ENCODE data around the gene ZNF665. TPM values are rescaled to one million over a fixed set of nuclear protein-coding genes. Genes with fewer than 3 reads are reported as not detected.
"Not testable (repeated sequence)": the region's sequence is repeated elsewhere in the genome, so short reads cannot be mapped to it uniquely, and the experiment has no call there.

ZNF665 gene
- not detected in 2 replicates for total RNA-seq (2014; rRNA removed; shearing (Covaris generic))

GRCh38 chr19:53192771-53193534 is at the start of gene ZNF665:
ZNF665 (minus strand) TSS chr19:53193358; CDS start chr19:53182898, 10,460 bp downstream.
- DNase-seq (ENCODE audit: low spot score) = peak; percentile 93
- in situ Hi-C loops (cut with HindIII; ENCODE audit: low sequenced_read_pairs) = no loop called here

- DNase-seq (ENCODE audit: low spot score) = no peak
- in situ Hi-C loops (cut with HindIII; ENCODE audit: low sequenced_read_pairs) = no loop called here
These were observed 44.1 kb upstream of the ZNF665 start for GRCh38 chr19:53237114-53237777.

- in situ Hi-C loops (cut with HindIII; ENCODE audit: low sequenced_read_pairs) = no loop called here
- no peak for DNase-seq (ENCODE audit: low spot score)
These were observed 31.4 kb upstream of the ZNF665 start for GRCh38 chr19:53224606-53225005.

GRCh38 chr19:53222716-53223115 is 29.6 kb upstream of the ZNF665 start:
- in situ Hi-C loops (cut with HindIII; ENCODE audit: low sequenced_read_pairs); DNase-seq (ENCODE audit: low spot score): not testable (repeated sequence)

GRCh38 chr19:53212703-53213320 is 19.7 kb upstream of the ZNF665 start:
- in situ Hi-C loops (cut with HindIII; ENCODE audit: low sequenced_read_pairs) = no loop called here
- no peak for DNase-seq (ENCODE audit: low spot score)

- in situ Hi-C loops (cut with HindIII; ENCODE audit: low sequenced_read_pairs); DNase-seq (ENCODE audit: low spot score): not testable (repeated sequence)
These were observed 18.4 kb upstream of the ZNF665 start for GRCh38 chr19:53211554-53211953.

GRCh38 chr19:53196777-53197396 is 3.7 kb upstream of the ZNF665 start:
- in situ Hi-C loops (cut with HindIII; ENCODE audit: low sequenced_read_pairs) = no loop called here
- peak; percentile 96 for DNase-seq (ENCODE audit: low spot score)

- in situ Hi-C loops (cut with HindIII; ENCODE audit: low sequenced_read_pairs) = no loop called here
- DNase-seq (ENCODE audit: low spot score) = peak; percentile 95
These were observed 2.2 kb upstream of the ZNF665 start for GRCh38 chr19:53195265-53195903.

- DNase-seq (ENCODE audit: low spot score) = peak; percentile 1
- in situ Hi-C loops (cut with HindIII; ENCODE audit: low sequenced_read_pairs) = no loop called here
These were observed 521 bp upstream of the ZNF665 start for GRCh38 chr19:53193535-53194222.

- in situ Hi-C loops (cut with HindIII; ENCODE audit: low sequenced_read_pairs) = no loop called here
These were observed 2.9 kb downstream of the ZNF665 start for GRCh38 chr19:53190253-53190652.

GRCh38 chr19:53189691-53190198 is 3.4 kb downstream of the ZNF665 start:
- DNase-seq (ENCODE audit: low spot score); in situ Hi-C loops (cut with HindIII; ENCODE audit: low sequenced_read_pairs): not testable (repeated sequence)

More at GRCh38 chr19:53190253-53190652, 2.9 kb downstream of the ZNF665 start:
- no peak for DNase-seq (ENCODE audit: low spot score)

GRCh38 chr19:53185155-53185882 is 7.8 kb downstream of the ZNF665 start:
- in situ Hi-C loops (cut with HindIII; ENCODE audit: low sequenced_read_pairs); DNase-seq (ENCODE audit: low spot score): not testable (repeated sequence)

GRCh38 chr19:53183146-53183764 is 9.9 kb downstream of the ZNF665 start:
- no peak for DNase-seq (ENCODE audit: low spot score)
- in situ Hi-C loops (cut with HindIII; ENCODE audit: low sequenced_read_pairs) = no loop called here

- DNase-seq (ENCODE audit: low spot score) = no peak
- in situ Hi-C loops (cut with HindIII; ENCODE audit: low sequenced_read_pairs) = no loop called here
These were observed 11.0 kb downstream of the ZNF665 start for GRCh38 chr19:53182202-53182601.

GRCh38 chr19:53177986-53178385 is 15.2 kb downstream of the ZNF665 start:
- no peak for DNase-seq (ENCODE audit: low spot score)
- in situ Hi-C loops (cut with HindIII; ENCODE audit: low sequenced_read_pairs) = no loop called here

- in situ Hi-C loops (cut with HindIII; ENCODE audit: low sequenced_read_pairs) = no loop called here
- no peak for DNase-seq (ENCODE audit: low spot score)
These were observed 20.3 kb downstream of the ZNF665 start for GRCh38 chr19:53172889-53173288.

GRCh38 chr19:53165691-53166091 is 27.5 kb downstream of the ZNF665 start:
- no peak for DNase-seq (ENCODE audit: low spot score)
- in situ Hi-C loops (cut with HindIII; ENCODE audit: low sequenced_read_pairs) = no loop called here
